ENCODE results near the gene ERC1. TPM values are rescaled to one million over a fixed set of nuclear protein-coding genes. Genes with fewer than 3 reads are reported as not detected.

The ERC1 gene
- total RNA-seq, 1 donor from 2014 or later = 16.6 TPM

DNA sequence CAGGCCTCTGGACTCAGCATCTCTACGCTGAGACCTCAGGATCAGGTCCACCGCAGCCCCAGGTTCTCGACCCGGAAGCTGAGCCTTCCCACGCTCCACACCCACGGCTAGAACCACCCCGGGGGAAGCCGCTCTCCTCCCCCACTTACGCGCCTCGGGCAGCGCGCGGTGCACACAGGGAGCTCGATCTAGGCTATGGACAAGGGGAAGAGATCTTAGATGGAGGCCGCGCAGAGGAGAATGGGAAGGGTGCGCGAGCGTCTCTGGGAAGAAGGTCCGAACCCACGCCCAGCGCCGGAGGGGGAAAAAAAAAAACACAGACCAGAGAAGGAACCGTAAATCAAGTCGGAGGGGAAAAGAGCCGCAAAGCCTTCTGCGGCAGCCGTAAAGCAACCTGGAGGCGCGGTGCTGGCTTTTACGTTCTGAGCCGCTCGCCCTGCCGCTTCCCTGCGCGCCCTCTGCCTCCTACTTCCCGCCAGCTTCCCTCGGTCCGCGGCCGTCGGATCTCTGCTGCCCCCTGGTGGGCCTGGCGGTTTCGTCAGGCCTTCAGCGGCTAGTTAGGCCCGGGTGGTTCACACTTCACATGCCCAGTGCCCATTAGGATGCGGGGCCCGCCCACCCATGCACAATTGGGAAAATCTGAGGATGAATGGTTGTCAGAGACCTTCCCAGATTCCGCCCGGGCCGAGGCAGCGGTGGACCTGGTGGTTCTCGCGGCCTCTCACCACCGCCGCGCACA is 41.4 kb upstream of the ERC1 start, which contains the start of gene RAD52:
RAD52 (minus strand) TSS at position 242 of the 739 bp plus-strand sequence. CDS start 16,636 bp downstream, outside the sequence.
- TF ChIP-seq, protein P1, sequence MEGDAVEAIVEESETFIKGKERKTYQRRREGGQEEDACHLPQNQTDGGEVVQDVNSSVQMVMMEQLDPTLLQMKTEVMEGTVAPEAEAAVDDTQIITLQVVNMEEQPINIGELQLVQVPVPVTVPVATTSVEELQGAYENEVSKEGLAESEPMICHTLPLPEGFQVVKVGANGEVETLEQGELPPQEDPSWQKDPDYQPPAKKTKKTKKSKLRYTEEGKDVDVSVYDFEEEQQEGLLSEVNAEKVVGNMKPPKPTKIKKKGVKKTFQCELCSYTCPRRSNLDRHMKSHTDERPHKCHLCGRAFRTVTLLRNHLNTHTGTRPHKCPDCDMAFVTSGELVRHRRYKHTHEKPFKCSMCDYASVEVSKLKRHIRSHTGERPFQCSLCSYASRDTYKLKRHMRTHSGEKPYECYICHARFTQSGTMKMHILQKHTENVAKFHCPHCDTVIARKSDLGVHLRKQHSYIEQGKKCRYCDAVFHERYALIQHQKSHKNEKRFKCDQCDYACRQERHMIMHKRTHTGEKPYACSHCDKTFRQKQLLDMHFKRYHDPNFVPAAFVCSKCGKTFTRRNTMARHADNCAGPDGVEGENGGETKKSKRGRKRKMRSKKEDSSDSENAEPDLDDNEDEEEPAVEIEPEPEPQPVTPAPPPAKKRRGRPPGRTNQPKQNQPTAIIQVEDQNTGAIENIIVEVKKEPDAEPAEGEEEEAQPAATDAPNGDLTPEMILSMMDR (IDR thresholded peaks at IDR 0.05; ENCODE audit: insufficient read depth, low read length, severe bottlenecking) = peak; percentile 90
- FAIRE-seq = no peak
- peak; percentile 93 for DNase-seq (ENCODE audit: low read depth)

DNA sequence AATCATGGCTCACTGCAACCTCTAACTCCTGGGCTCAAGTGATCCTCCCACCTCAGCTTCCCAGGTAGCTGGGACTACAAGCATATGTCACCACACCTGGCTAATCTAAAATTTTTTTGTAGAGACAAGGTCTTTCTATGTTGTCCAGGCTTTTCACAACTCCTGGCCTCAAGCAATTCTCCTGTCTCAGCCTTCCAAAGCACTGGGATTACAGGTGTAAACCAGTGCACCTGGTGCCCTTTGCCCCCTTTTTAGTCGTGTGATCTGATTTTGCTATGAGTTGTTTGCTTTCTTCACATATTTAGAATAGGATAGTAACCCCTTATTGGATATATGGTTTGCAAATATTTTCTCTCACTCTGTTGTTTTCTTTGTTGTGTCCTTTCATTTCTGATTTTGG is 39.8 kb upstream of the ERC1 start:
- FAIRE-seq (no peak), DNase-seq (ENCODE audit: low read depth) (no peak)
- TF ChIP-seq, protein P1 (IDR thresholded peaks at IDR 0.05; ENCODE audit: insufficient read depth, low read length, severe bottlenecking) = no peak
- no peak overlapping the region for H3K4me3 ChIP-seq (ENCODE audit: low read depth, low read length)
- no peaks in the 10 kb centered on the region for H3K36me3 ChIP-seq (ENCODE audit: control insufficient read depth, insufficient read depth, low read length)
- no peaks in the 10 kb centered on the region for H3K27me3 ChIP-seq (ENCODE audit: control insufficient read depth, insufficient read depth, low read length)

More for the DNA sequence above, 41.4 kb upstream of the ERC1 start, which contains the start of gene RAD52:
- peak within 1 kb of the TSS; percentile 81 for H3K4me3 ChIP-seq (ENCODE audit: low read depth, low read length)
- H3K36me3 ChIP-seq (ENCODE audit: control insufficient read depth, insufficient read depth, low read length) = no peaks in the 10 kb centered on the region
- no peaks in the 10 kb centered on the region for H3K27me3 ChIP-seq (ENCODE audit: control insufficient read depth, insufficient read depth, low read length)

- FAIRE-seq (no peak), DNase-seq (ENCODE audit: low read depth) (peak; percentile 88)
These were observed 37.2 kb upstream of the ERC1 start for GRCh38 chr12:953776-954175.

GRCh38 chr12:954741-955140 is 36.3 kb upstream of the ERC1 start:
- H3K4me3 ChIP-seq (ENCODE audit: low read depth, low read length) = no peak overlapping the region
- no peaks in the 10 kb centered on the region for H3K27me3 ChIP-seq (ENCODE audit: control insufficient read depth, insufficient read depth, low read length)
- FAIRE-seq (no peak), DNase-seq (ENCODE audit: low read depth) (no peak)
- no peaks in the 10 kb centered on the region for H3K36me3 ChIP-seq (ENCODE audit: control insufficient read depth, insufficient read depth, low read length)
- TF ChIP-seq, protein P1 (IDR thresholded peaks at IDR 0.05; ENCODE audit: insufficient read depth, low read length, severe bottlenecking) = no peak

More at GRCh38 chr12:953776-954175, 37.2 kb upstream of the ERC1 start:
- Histone ChIP-seq H3K4me3 (ENCODE audit: low read depth, low read length) (no peak overlapping the region), H3K27me3 (ENCODE audit: control insufficient read depth, insufficient read depth, low read length) (no peaks in the 10 kb centered on the region), H3K36me3 (ENCODE audit: control insufficient read depth, insufficient read depth, low read length) (no peaks in the 10 kb centered on the region)
- TF ChIP-seq, protein P1 (IDR thresholded peaks at IDR 0.05; ENCODE audit: insufficient read depth, low read length, severe bottlenecking) = no peak

DNA sequence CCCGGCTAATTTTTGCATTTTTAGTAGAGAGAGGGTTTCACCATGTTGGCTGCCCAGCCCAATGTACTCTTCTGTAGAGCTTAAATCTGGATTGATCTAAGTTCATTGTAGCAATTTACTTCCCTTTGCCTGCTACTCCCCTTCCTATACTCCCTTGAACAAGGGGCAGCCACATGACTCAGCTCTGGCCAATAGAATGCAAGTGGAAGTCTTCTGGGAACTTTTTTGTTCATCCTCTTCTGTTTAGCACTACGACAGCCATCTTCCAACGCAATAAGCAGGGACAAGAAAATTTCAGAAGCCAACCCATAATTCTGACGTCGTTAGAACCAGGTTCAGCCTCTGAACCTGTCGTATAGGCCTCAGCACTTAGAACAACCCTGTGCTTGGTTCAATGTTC is 35.1 kb upstream of the ERC1 start:
- H3K36me3 ChIP-seq (ENCODE audit: control insufficient read depth, insufficient read depth, low read length) = no peaks in the 10 kb centered on the region
- DNase-seq (ENCODE audit: low read depth) (no peak), FAIRE-seq (no peak)
- TF ChIP-seq, protein P1 (IDR thresholded peaks at IDR 0.05; ENCODE audit: insufficient read depth, low read length, severe bottlenecking) = no peak
- no peak overlapping the region for H3K4me3 ChIP-seq (ENCODE audit: low read depth, low read length)
- H3K27me3 ChIP-seq (ENCODE audit: control insufficient read depth, insufficient read depth, low read length) = no peaks in the 10 kb centered on the region

Data from bronchial epithelial cell (primary cell).